NB4 (cell line): ENCODE results near the gene SLC35E3.
"Not testable (repeated sequence)": the region's sequence is repeated elsewhere in the genome, so short reads cannot be mapped to it uniquely, and the experiment has no call there.

ENCODE experiments used
- DNase-seq: peaks from one replicate; pipeline ENCODE4 v3.0.0; 2010; ENCODE audit warnings: low read depth
- H3K4me3 ChIP-seq: one replicate; pipeline ENCODE4 v1.5.1; 2011; ENCODE audit warnings: mild to moderate bottlenecking, low read depth, low read length, moderate library complexity
- MYC ChIP-seq: IDR thresholded peaks from 2 replicates; pipeline ENCODE4 v1.6.1; 2011; ENCODE audit warnings: low read depth, low read length
- POLR2A ChIP-seq: IDR thresholded peaks from 2 replicates; pipeline ENCODE4 v1.6.1; 2011; ENCODE audit warnings: mild to moderate bottlenecking; ENCODE audit not compliant: insufficient read length; ENCODE audit errors: extremely low read depth
- TF ChIP-seq, protein P1 (sequence below): IDR thresholded peaks from 2 replicates; pipeline ENCODE4 v1.6.1; 2011; ENCODE audit warnings: low read depth, low read length
- TF ChIP-seq, protein P2 (sequence below): IDR thresholded peaks from one replicate; pipeline ENCODE4 v1.5.1; 2012; ENCODE audit warnings: low read depth, low read length

SLC35E3 gene

GRCh38 chr12:68800294-68800693 lies 54.3 kb downstream of the SLC35E3 start:
- no peak for TF ChIP-seq MYC
- TF ChIP-seq, protein P1, sequence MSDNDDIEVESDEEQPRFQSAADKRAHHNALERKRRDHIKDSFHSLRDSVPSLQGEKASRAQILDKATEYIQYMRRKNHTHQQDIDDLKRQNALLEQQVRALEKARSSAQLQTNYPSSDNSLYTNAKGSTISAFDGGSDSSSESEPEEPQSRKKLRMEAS, result no peak
- TF ChIP-seq POLR2A, result no peak
- TF ChIP-seq, protein P2, sequence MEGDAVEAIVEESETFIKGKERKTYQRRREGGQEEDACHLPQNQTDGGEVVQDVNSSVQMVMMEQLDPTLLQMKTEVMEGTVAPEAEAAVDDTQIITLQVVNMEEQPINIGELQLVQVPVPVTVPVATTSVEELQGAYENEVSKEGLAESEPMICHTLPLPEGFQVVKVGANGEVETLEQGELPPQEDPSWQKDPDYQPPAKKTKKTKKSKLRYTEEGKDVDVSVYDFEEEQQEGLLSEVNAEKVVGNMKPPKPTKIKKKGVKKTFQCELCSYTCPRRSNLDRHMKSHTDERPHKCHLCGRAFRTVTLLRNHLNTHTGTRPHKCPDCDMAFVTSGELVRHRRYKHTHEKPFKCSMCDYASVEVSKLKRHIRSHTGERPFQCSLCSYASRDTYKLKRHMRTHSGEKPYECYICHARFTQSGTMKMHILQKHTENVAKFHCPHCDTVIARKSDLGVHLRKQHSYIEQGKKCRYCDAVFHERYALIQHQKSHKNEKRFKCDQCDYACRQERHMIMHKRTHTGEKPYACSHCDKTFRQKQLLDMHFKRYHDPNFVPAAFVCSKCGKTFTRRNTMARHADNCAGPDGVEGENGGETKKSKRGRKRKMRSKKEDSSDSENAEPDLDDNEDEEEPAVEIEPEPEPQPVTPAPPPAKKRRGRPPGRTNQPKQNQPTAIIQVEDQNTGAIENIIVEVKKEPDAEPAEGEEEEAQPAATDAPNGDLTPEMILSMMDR, result no peak
- no peak overlapping the region for H3K4me3 ChIP-seq
- DNase-seq, result no peak

- not testable (repeated sequence) for DNase-seq, H3K4me3 ChIP-seq
Measured at GRCh38 chr12:68801124-68801523, 55.1 kb downstream of the SLC35E3 start.

DNA sequence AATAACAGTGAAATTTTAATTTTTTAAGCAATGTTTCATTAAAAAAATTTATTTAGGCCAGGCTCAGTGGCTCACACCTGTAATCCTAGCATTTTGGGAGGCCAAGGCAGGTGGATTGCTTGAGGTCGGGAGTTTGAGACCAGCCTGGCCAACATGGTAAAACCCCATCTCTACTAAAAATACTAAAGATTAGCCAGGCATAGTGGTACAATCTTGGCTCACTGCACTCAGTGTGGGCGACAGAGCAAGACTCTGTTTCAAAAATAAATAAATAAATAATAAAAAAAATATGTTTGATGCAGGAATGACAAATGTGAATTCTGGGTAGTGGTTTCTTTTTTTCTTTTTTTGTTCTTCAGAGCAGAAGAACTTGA lies 56.4 kb downstream of the SLC35E3 start:
- not testable (repeated sequence) for H3K4me3 ChIP-seq, DNase-seq

- H3K4me3 ChIP-seq, DNase-seq: not testable (repeated sequence)
Measured at GRCh38 chr12:68802911-68803651, 57.1 kb downstream of the SLC35E3 start.

DNA sequence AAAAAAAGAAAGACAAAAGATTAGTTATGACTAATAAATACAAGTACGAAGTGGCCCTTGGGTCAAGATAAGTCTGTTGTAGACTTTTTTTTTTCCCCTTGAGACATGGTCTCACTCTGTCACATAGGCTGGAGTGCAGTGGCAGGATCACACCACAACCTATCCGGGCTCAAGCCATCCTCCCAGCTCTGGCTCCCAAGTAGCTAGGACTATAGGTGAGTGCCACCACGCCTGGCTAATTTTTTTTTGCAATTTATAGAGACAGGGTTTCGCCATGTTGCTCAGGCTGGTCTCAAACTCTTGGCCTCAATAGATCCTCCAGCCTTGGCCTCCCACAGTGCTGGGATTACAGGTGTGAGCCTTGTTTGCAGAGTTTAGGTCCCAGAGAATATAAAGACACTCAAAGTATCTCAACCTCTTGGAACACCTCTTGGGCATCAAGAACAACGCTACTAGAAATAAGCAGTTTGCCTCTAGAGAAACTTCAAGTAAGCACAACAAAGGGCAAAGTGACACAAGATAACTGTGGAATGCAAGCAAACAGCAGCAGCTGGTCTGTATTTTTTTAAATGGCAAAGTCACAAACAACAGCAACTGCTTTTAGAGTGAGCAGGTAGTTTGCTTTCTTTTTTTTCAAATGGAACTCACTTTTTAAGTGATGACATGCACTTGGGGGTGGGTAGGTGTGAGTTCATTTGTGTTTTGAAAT lies 58.1 kb downstream of the SLC35E3 start:
- no peak overlapping the region for H3K4me3 ChIP-seq
- no peak for DNase-seq
- TF ChIP-seq, protein P2, result no peak
- TF ChIP-seq MYC (no peak), POLR2A (no peak)
- TF ChIP-seq, protein P1, result no peak

DNA sequence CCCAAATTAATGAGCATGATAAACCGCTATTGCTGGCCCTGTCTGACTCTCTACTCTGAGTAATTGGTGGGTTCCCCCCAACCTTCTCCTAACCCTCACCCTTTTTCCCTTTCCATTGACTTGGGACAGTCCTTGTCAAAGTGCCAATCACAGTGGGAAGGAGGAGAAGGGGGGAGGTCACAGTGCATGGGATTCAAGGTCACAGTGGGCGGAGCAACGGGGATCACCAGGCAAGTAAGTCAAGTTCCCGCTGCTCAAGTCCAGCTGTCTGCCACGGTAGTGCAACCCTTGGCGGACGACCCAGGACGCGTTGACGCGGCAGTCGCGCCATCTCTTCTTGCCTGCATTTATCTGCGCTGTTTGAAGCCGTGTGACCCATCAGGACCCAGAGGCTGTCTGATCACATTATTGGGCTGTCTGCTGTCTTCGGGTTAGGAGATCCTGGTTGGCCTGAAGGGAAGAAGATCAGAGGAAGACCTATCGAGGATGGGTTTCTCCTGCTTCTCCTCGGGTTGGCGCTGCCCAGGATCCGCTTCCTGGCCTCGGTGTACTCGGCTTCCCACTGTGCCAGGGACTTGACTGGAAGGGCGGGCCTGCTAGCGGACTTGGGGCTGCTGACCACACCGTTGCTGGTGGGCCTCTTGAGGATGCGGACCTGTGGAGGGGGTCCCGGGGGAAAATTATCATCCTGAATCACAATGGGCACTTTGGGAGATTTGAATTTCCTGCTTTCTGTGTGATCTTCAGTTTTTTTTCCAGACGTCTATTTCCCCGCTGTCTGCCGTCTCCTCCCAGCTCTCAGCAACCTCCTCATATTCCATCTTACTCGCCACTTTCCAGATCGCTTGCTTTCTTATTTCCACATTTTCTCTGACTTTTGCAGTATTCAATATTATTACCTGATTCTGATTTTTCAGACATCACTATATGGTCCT lies 58.9 kb downstream of the SLC35E3 start:
- TF ChIP-seq, protein P2, result no peak
- TF ChIP-seq, protein P1, result no peak
- TF ChIP-seq POLR2A (no peak), MYC (no peak)
- H3K4me3 ChIP-seq, result no peak overlapping the region
- DNase-seq, result no peak

GRCh38 chr12:68805592-68806120 lies 59.7 kb downstream of the SLC35E3 start:
- no peak overlapping the region for H3K4me3 ChIP-seq
- TF ChIP-seq MYC (no peak), POLR2A (no peak)
- TF ChIP-seq, protein P2, result no peak
- TF ChIP-seq, protein P1, result no peak
- no peak for DNase-seq
